Muscle of leg (tissue), 11 donors: Measurements from ENCODE around the gene MEX3A. TPM values are rescaled to one million over a fixed set of nuclear protein-coding genes. Genes with fewer than 3 reads are reported as not detected.

ENCODE experiments used
- DNase-seq: peaks from one replicate; pipeline ENCODE4 v3.0.0; 2013
- H3K27ac ChIP-seq: one replicate; pipeline ENCODE4 v1.5.1; 2013; ENCODE audit warnings: mild to moderate bottlenecking, low read length, control low read depth
- H3K27me3 ChIP-seq: one replicate; pipeline ENCODE4 v1.6.1; 2013; ENCODE audit warnings: low read length; ENCODE audit not compliant: control insufficient read depth, insufficient read depth
- H3K36me3 ChIP-seq: one replicate; pipeline ENCODE4 v1.6.1; 2013; ENCODE audit warnings: low read length; ENCODE audit not compliant: control insufficient read depth, insufficient read depth
- H3K4me1 ChIP-seq: one replicate; pipeline ENCODE4 v1.6.1; 2013; ENCODE audit warnings: low read length; ENCODE audit not compliant: control insufficient read depth, insufficient read depth
- H3K4me3 ChIP-seq: one replicate; pipeline ENCODE4 v1.5.1; 2013; ENCODE audit warnings: low read length, control low read depth
- H3K9me3 ChIP-seq: replicated peaks from 2 replicates; pipeline ENCODE4 v1.6.1; 2013; ENCODE audit warnings: low read depth, low read length; ENCODE audit not compliant: control insufficient read depth
- WGBS: methylation state at CpG from one replicate; pipeline ENCODE4 v1.1.5; 2013; ENCODE audit warnings: missing lambda C conversion rate; ENCODE audit not compliant: insufficient coverage; 5-methylcytosine and 5-hydroxymethylcytosine counted together
- polyA plus RNA-seq, 8 donors: library from polyadenylated mRNA; unstranded; fragments of 120-200 nt; gene quantifications; one replicate each; pipeline versions ENCODE4 v1.2.1 to v1.2.3, GENCODE V29; 2013; ENCODE audit warnings: inconsistent platforms in 1 of 8, low replicate concordance in 1 of 8; ENCODE audit not compliant: insufficient read length in 8 of 8, insufficient read depth in 1 of 8
- total RNA-seq: library from RNA; stranded (reverse); fragments of 120-200 nt; gene quantifications from one replicate; pipeline ENCODE4 v1.2.4, GENCODE V29; 2013

Gene MEX3A
- total and polyA plus RNA-seq, 9 donors, result 9.4 to 32.4 (median 25.5) TPM

GRCh38 chr1:156103521-156103947, 21.3 kb upstream of the MEX3A start:
- H3K27ac ChIP-seq, result peak overlapping the region; percentile 97
- no peak overlapping the region for H3K4me3 ChIP-seq
- peaks cover 72% of the 10 kb centered on the region for H3K4me1 ChIP-seq
- DNase-seq, result peak; percentile 82
- WGBS, result 34% methylated on average over 8 of the region's 9 CpGs
- H3K9me3 ChIP-seq, result no peaks in the 10 kb centered on the region
- no peaks in the 10 kb centered on the region for H3K36me3 ChIP-seq
- H3K27me3 ChIP-seq, result no peaks in the 10 kb centered on the region

- Histone ChIP-seq H3K4me3 (no peak overlapping the region), H3K9me3 (no peaks in the 10 kb centered on the region), H3K4me1 (peaks cover 72% of the 10 kb centered on the region), H3K27ac (peak overlapping the region; percentile 97), H3K27me3 (no peaks in the 10 kb centered on the region), H3K36me3 (peaks cover 2% of the 10 kb centered on the region)
- DNase-seq, result peak; percentile 85
- 33% methylated on average over 6 of the region's 16 CpGs for WGBS
Measured at GRCh38 chr1:156102633-156103511, 20.6 kb upstream of the MEX3A start.

- H3K36me3 ChIP-seq, result peaks cover 5% of the 10 kb centered on the region
- peak overlapping the region; percentile 97 for H3K27ac ChIP-seq
- H3K4me3 ChIP-seq, result no peak overlapping the region
- 44% methylated on average over 3 of the region's 6 CpGs for WGBS
- no peaks in the 10 kb centered on the region for H3K27me3 ChIP-seq
- peaks cover 74% of the 10 kb centered on the region for H3K4me1 ChIP-seq
- no peaks in the 10 kb centered on the region for H3K9me3 ChIP-seq
- DNase-seq, result no peak
Measured at GRCh38 chr1:156101880-156102279, 19.6 kb upstream of the MEX3A start.

GRCh38 chr1:156100205-156100995, 18.1 kb upstream of the MEX3A start:
- Histone ChIP-seq H3K27me3 (no peaks in the 10 kb centered on the region), H3K36me3 (peaks cover 5% of the 10 kb centered on the region), H3K27ac (no peak overlapping the region), H3K9me3 (no peaks in the 10 kb centered on the region), H3K4me1 (peaks cover 74% of the 10 kb centered on the region), H3K4me3 (no peak overlapping the region)
- 76% methylated on average over 2 of the region's 4 CpGs for WGBS
- DNase-seq, result no peak

- Histone ChIP-seq H3K4me3 (no peak overlapping the region), H3K27me3 (no peaks in the 10 kb centered on the region), H3K9me3 (no peaks in the 10 kb centered on the region), H3K27ac (no peak overlapping the region), H3K4me1 (peaks cover 62% of the 10 kb centered on the region), H3K36me3 (peaks cover 5% of the 10 kb centered on the region)
- 92% methylated on average over 2 of the region's 3 CpGs for WGBS
- DNase-seq, result no peak
Measured at GRCh38 chr1:156099282-156099681, 17.0 kb upstream of the MEX3A start.

- Histone ChIP-seq H3K27me3 (no peaks in the 10 kb centered on the region), H3K4me3 (no peak overlapping the region), H3K27ac (no peak overlapping the region), H3K4me1 (peaks cover 58% of the 10 kb centered on the region), H3K36me3 (peaks cover 10% of the 10 kb centered on the region), H3K9me3 (no peaks in the 10 kb centered on the region)
- DNase-seq, result no peak
- 43% methylated on average over 1 of the region's 2 CpGs for WGBS
Measured at GRCh38 chr1:156098784-156099183, 16.5 kb upstream of the MEX3A start.

GRCh38 chr1:156097499-156098178, 15.4 kb upstream of the MEX3A start:
- H3K4me3 ChIP-seq, result no peak overlapping the region
- no peaks in the 10 kb centered on the region for H3K27me3 ChIP-seq
- DNase-seq, result no peak
- H3K27ac ChIP-seq, result peak overlapping the region; percentile 95
- no peaks in the 10 kb centered on the region for H3K9me3 ChIP-seq
- peaks cover 16% of the 10 kb centered on the region for H3K36me3 ChIP-seq
- peaks cover 46% of the 10 kb centered on the region for H3K4me1 ChIP-seq
- WGBS, result 86% methylated on average over 4 of the region's 9 CpGs

GRCh38 chr1:156096640-156097391, 14.6 kb upstream of the MEX3A start:
- peak; percentile 93 for DNase-seq
- Histone ChIP-seq H3K27ac (peak overlapping the region; percentile 95), H3K36me3 (peaks cover 16% of the 10 kb centered on the region), H3K27me3 (no peaks in the 10 kb centered on the region), H3K4me3 (no peak overlapping the region), H3K9me3 (no peaks in the 10 kb centered on the region), H3K4me1 (peaks cover 38% of the 10 kb centered on the region)
- WGBS, result 18% methylated on average over 8 of the region's 14 CpGs

- peak overlapping the region; percentile 95 for H3K27ac ChIP-seq
- 63% methylated on average over 1 of the region's 3 CpGs for WGBS
- no peak overlapping the region for H3K4me3 ChIP-seq
- no peak for DNase-seq
- H3K4me1 ChIP-seq, result peaks cover 31% of the 10 kb centered on the region
- H3K27me3 ChIP-seq, result no peaks in the 10 kb centered on the region
- no peaks in the 10 kb centered on the region for H3K9me3 ChIP-seq
- peaks cover 20% of the 10 kb centered on the region for H3K36me3 ChIP-seq
Measured at GRCh38 chr1:156095906-156096508, 13.7 kb upstream of the MEX3A start.
